HG03196 (cell line): ENCODE results near the gene MIEF2.

ENCODE experiments used
- ATAC-seq: cut with Tn5 transposase; IDR thresholded peaks from one replicate; pipeline ENCODE4 v1.9.1; 2021; ENCODE audit not compliant: unreplicated experiment

The MIEF2 gene

DNA sequence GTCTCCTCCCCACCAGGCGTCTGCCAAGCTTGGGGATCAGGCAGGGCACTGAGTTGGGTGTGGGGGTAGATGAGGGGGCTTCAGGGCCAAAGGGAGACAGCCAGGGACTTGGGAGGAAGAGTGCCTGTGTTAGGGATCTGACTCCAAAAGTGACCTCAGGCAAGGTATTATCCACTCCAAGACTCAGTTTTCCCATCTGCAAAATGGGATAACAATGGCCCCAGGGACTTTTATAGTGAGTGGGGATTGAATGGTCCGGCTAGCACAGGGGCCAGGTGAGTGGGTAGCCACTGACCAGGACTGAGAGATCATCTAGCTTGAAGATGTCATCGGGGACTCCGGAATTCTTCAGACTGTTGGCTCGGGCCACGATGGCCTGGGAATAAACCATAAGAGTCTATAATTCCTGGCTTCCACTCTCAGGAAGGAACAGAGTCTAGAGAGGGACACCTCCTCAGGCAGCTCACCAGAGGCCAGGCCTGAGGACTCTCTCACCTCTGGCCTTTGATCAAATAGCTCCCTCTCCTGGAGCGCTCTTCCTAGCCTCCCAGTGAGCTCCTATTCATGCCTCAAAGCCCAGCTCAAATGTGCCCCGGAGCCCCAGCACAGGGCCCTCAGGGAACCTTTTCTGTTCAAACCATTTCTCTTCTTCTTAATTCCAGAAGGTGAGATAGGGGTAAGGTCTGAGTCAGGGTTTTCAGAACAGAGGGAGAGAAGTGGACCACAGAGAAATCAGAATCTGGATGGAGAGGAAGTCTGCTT is 5.4 kb upstream of the MIEF2 start:
- no peak for ATAC-seq

DNA sequence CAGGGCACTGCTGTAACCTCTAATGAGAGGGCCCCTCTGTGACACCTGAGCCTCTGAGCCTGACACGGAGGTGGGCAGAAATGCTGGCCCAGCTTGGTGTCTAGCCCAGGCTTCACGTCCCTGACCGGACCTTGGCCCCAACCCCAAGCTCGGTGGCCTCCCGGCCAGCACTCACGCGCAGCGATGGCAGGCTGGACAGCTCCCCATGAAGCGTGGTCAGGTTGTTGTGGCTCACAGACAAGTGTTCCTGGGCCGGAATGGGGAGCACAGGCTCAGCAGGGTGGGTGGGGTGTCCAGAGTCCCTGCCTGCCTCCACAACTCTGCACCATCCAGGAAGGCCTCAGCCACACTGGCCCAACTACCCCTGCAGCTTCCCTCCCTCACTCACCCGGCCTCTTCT is 4.1 kb upstream of the MIEF2 start:
- no peak for ATAC-seq

DNA sequence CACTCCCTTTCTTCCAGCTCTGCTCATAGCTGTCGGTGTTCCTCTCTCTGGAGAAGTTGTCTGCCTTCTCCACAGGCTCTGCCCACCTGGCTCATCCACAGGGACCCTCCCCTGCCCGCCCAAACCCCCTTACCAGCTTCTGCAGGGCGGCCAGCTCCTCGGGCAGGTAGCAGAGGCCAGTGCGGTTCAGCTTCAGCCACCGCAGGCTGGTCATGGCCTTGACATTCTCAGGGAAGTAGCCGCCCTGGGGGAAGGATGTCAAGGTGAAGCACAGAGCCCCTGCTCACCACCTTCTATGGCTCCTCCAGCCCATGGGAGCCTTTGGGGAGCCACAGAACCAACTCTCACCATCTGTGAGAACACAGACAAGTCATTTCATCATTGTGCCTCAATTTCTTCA is 3.7 kb upstream of the MIEF2 start:
- no peak for ATAC-seq

DNA sequence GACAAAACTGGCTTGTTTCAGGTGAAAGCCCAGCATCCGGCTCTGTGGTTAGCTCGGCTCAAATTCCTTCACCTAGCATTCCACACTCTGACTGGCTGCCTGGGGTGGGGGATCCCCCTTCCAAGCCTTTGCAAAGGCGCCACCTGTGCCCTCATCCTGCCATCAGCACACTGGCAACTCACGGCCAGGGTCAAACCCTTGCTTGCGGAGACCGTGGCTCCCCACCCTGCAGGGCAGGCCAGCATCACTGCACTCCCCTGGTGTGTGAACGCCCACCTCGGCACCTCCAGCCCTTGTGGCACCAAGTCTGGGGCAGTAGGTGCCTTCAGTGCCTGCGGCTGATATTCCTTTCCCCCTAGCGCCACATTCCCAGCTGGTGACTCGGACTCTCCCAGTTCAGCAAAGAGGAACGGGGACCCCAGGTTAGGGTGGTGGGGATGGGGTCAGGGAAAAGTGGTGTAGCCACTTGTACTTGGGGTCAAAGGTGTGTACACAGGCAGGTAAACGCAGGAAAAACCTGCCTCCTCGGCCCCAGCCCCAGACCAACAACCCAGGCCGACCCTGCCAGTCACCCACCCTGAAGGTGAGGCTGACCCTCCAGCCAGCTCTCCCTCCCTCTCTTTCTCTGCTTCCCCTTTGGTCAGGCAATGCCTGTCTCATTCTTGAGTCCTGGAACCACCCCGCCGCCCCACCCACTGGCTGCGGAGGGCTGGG is 3.0 kb upstream of the MIEF2 start:
- no peak for ATAC-seq

DNA sequence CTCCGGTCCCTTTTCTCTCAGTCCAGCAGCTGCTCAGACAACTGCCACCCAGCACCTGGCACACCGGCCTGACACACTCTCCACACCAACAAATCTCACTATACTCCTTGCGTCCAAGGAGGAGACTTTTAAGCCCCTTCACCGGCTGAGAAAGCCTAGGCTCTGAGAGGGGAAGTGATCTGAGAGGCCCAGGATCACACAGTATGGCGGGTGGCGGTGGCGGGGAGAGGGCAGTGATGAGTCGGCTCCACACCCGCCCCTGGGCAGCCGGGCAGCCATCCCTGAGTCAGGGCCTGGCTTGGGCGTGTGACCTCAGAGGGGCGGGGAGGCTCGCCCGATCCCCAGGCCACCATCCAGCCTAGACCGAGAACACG is 2.5 kb upstream of the MIEF2 start:
- ATAC-seq = peak; percentile 20

DNA sequence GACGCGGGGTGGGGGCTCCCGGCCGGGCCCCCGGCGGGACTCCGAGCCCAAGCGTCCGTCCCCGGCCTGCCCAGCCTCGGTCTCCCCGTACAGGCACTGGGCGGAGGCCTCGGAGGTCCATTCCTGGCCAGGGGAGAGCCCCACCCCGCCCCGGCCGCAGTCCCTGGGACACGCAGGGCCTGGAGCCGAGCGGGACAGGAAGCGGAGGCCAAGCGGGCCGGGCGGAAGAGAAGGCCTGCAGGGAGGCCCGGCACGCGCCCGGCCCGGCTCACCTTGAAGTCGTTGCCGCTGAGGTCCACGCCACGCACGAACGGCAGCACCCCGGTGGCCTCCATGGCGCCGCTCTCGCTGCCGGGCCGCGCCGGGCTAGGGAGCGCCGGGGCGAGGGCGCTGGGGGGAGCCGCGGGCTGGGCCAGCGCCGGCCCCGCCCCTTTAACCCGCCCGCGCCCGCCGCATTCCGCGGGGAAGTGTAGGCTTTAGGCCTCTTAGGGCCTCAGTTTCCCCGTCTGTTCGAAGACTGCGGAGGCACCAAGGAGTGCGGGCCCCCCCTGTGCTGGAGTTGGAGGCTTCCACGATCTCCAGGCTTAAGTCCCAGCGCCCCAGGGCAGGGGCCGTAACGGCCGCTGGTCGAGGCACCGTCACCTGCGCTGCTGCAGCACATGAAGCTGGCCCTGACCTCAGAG is 2.0 kb upstream of the MIEF2 start, which contains the start of gene FLII:
TSS of gene FLII (minus strand) at position 383 of the 683 bp plus-strand sequence. CDS start at position 335, 48 bp downstream.
- peak; percentile 25 for ATAC-seq

DNA sequence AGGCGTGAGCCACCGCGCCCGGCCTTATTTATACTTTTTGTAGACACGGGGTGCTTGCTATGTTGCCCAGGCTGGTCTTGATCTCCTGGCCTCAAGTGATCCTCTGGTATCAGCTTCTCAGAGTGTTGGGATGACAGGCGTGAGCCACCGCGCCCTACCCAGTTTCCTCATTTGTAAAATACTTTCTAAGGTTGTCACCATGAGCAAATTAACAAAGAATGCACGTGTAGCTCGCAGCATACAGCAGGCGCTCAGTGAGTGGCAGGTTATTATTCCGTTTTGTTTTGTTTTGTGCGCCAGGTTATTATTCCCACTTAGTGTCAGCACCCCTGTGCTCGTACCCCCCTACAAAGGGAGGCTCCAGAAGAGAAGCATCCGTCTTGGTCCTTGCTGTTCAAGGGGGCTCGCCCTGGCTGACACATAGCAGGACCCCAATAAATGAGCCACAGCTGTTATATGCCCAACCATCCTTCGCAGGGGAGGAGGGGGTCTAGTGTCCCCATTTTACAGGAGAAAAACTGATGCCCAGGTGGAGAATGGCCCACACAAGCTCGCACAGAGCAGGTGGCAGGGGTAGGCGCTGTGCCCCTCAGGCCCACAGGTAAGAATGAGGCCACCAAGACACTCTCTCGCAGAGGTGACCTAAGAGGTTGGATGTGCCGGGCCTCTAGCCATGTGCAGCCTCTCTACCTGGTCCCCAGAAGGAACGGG is 686 bp upstream of the MIEF2 start:
- no peak for ATAC-seq

DNA sequence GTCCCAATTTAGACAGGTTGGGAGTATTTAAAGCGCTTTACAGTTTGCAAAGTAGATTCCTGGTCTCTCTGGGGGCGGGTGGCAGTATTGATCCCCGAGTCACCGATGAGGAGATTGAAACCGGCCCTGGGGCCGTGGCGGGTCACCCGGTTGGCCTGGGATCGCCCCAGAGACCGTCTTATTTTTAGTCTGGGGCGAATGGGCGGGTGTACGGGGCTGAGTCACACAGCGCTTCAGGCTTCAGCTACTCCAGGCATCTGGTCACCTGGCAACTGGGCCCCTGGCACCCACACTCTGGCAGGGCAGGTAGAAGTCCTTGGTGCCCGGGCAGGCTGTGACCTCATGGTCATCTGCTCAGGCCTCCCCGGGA is 669 bp downstream of the MIEF2 start:
- no peak for ATAC-seq

DNA sequence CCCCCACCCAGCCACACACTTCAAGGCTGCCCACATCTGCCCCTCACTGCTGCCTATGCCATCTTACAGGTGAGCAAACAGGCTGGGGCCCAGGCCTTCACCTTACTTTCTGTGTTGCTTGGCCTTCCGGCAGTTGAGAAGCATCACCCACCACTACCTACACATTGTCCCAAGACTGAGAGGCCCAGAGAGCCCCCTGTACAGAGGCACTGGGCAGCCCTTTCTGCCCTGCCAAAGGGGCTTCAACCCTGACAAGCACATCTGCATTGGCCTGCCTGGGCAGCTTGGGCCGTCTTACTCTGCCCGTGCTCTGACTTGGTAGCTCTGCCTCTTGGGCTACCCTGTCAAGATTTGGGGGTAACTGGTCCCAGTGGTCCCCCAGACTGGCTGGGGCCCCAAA is 1.2 kb downstream of the MIEF2 start:
- ATAC-seq = no peak

DNA sequence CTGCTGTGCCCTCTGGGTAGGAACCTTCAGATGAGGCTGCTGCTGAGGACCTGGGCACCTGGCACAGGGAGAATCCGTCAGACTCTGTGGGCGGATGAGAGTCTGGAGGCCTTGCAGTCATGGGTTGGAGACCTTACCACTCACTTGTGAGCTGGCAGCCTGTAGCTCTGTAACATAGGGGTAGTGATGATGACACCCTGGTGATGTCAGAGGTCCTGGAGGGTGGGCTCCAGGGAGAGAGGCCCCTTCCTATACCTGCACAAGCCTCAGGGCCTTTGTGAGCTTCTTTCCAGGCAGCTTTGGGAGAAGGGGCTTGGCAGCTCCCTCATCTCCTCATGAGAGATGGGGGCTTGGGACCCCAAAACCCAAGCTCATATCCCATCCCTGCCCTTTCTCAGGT is 1.6 kb downstream of the MIEF2 start:
- ATAC-seq = no peak

DNA sequence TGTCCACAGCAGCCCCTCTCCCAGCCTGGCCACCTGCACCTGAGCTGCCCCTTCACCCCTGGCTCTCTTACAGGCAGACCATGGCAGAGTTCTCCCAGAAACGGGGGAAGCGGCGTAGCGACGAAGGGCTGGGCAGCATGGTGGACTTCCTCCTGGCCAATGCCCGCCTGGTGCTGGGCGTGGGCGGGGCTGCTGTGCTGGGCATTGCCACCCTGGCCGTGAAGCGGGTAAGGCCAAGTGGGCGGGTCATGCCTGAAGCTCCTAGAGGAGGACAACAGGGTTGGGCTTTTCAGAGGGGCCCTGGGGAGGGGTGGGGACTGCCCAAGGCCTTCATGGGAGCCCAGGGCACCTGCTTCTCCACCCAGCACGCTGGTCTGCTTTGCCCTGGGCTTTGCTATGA is 2.2 kb downstream of the MIEF2 start:
- ATAC-seq = no peak

DNA sequence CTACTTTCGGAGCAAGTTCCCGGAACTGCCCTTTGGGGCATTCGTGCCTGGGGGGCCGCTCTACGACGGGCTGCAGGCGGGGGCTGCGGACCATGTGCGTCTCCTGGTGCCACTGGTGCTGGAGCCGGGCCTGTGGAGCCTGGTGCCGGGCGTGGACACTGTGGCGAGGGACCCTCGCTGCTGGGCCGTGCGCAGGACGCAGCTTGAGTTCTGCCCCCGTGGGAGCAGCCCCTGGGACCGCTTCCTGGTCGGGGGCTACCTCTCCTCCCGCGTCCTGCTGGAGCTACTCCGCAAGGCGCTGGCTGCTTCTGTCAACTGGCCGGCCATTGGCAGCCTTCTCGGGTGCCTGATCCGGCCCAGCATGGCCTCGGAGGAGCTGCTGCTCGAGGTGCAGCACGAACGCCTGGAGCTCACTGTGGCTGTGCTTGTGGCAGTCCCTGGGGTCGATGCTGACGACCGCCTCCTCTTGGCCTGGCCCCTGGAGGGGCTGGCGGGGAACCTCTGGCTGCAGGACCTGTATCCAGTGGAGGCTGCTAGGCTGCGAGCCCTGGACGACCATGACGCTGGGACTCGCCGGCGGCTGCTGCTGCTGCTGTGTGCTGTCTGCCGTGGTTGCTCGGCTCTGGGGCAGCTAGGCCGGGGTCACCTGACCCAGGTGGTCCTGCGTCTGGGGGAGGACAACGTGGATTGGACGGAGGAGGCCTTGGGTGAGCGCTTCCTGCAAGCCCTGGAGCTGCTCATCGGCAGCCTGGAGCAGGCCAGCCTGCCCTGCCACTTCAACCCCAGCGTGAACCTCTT is 3.6 kb downstream of the MIEF2 start:
- ATAC-seq = no peak

DNA sequence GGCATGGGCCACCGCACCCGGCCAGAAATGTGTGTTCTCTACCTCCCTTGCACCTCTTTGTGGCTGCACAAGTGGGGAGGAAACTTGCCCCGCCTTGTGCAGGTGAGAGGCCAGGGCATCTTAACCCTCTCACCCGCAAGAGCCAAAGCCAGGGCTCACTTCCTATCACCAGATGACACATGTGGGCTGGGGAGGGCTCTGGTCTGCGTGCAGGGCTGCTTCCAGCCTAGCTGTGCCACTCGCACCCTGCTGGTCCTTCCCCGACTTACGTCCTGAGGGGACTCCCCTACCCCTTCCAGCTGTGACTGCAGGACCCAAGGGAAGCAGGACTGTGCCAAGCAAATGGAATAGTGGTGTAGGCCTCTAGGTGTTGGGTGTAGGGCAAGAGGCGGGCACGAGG is 6.9 kb downstream of the MIEF2 start:
- no peak for ATAC-seq

DNA sequence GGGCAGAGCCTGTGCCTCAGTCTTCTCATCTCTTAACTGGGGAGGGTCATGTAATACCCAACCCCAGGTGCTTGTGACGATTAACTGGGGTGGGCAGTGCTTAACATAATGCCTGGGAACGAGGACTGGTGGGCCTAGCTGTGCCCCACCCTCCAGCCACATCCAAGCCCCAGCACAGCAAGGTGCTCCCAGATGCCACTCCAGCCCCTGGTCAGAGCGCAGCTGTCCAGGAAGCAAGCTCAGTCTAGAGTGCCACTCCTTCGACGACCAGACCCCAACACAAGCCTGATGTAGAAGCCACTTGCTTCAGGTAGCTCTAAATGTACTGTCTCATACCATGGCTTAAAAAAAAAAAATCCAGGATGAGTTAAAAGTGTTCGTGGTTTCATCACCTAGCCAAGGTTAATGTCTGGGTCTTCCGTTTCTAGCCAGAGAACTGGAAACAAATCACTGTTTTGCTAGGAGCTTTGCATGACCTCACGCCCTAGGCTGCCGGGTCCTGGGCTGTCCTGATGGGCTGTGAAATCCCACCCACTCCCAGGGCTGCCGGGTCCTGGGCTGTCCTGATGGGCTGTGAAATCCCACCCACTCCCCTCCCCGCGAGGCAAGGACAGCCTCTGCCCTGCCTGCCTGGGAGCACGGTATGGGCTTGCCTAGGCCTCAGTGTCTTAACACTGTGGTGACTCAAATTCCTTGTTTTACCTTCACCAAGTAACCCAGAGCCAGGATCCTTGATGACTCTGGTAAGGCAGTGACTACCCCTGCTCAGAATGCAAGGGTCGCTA is 7.7 kb downstream of the MIEF2 start:
- no peak for ATAC-seq

DNA sequence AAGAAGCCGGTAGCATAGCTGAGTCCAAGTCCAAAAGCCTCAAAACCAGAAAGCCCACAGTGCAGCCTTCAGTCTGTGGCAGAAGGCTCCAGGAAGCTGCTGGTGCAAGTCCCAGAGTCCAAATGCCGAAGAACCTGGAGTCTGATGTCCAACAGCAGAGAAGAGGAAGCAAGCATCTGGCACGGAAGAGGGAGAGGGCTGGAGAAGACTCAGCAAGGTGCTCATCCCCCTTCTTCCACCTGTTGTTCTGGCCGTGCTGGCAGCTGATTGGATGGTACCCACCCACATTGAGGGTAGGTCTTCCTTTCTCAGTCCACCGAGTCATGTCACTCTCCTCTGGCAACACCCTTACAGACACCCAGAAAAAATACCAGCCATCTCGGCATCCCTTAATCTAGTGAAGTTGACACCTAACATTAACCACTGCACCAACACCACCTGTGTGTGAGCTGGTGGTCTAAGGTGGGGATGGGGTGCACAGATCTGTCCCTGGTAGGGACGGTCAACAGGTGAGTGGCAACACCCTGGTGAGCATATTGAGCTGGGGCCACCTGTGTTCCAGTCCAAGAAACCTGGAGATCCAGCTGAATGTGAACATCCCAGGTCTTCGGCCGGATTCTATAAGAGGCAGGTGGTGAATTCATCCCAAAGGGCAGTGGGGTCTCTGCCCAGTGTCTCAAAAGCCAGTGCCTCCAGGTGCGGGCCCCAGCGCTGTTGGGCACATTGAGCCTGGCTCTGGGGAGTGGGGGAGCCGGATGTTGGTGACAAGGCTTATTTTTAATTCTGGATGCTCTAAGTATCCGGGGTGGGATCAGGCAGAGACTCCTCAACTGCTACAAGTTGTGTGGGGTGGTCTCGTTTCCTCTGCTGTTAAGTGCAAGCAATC is 9.8 kb downstream of the MIEF2 start:
- no peak for ATAC-seq

DNA sequence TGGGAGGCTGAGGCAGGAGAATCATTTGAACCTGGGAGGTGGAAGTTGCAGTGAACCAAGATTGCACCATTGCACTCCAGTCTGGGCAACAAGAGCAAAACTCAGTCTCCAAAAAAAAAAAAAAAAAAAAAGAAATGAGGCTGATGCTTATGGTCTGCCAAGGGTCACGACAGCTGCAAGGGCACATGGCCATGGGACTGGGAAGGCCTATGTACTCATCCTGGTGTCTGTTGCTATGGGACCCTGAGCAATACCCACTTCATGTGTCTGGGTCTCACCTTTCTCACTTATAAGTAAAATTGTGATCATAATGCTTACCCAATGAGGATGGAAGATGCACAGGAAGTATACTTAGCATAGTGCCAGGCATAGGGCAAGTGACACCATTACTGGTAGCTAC is 16.6 kb downstream of the MIEF2 start:
- no peak for ATAC-seq

DNA sequence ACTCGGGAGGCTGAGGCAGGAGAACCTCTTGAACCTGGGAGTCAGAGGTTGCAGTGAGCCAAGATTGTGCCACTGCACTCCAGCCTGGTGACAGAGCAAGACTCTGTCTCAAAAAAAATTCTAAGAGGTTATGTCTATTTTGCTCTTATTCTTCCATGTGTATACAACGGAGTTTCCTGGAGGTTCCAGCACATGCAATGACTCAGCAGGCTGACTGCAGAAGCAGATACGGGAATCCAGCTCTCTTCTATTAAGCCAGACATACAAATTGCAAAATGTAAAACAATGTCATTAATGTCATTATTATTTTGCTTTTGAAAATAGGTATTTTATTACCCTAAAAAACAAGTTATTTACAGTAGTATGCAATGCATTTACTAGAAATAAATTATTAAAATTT is 18.4 kb downstream of the MIEF2 start:
- no peak for ATAC-seq

DNA sequence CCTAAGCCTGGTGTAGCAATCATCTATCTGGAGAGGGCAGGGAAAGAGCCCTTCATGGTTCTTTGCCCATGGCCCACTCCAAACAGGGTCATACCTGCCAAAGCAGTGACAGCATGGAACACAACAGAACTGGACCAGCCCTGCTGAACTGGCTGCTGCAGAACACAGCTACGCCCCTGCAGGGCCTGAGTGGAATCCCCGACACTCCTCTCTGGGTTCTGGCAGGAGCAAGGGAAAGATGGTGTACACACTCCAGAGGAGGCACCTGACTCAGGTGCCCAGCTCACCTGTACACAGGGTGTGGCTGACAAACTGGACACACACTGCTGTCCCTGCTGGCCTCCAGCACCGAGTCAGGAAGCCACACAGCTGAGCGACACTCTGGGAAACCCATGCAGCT is 19.8 kb downstream of the MIEF2 start:
- ATAC-seq = no peak

DNA sequence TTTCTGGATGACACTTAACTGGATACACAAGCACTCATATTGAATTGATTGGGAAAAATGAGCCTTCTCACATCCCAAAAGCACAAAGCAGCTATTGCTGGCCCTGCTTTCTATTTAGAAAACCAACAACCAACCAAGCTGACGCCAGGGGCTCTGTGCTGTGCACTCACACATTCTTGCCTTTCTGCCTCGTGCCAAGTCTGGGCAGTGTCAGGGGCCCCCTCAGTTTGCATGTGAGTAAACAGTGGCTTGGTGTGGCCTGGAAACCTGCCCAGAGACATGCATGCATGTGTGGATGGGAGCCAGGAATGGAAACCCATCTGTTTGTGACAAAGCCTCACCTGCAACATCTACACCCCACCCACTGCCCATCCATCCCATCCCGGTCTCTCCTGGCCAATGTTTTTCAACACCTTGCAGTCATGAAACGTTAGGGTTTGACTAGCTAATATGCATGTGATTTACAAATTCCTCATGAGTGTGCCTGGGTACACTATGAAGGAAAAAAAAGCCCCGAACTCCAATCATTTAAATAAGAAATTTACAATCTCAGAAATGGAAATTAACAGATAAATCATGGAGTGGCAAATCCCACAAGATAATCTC is 20.4 kb downstream of the MIEF2 start:
- no peak for ATAC-seq
